ENCODE results near the gene IL20RB. TPM values are rescaled to one million over a fixed set of nuclear protein-coding genes. Genes with fewer than 3 reads are reported as not detected.
A peak's percentile ranks its signal among the peaks of the same experiment; 100 is the strongest.

IL20RB gene
- total and polyA plus RNA-seq, 3 experiments from 2014 or later = 0.45 to 0.96 (median 0.71) TPM

DNA sequence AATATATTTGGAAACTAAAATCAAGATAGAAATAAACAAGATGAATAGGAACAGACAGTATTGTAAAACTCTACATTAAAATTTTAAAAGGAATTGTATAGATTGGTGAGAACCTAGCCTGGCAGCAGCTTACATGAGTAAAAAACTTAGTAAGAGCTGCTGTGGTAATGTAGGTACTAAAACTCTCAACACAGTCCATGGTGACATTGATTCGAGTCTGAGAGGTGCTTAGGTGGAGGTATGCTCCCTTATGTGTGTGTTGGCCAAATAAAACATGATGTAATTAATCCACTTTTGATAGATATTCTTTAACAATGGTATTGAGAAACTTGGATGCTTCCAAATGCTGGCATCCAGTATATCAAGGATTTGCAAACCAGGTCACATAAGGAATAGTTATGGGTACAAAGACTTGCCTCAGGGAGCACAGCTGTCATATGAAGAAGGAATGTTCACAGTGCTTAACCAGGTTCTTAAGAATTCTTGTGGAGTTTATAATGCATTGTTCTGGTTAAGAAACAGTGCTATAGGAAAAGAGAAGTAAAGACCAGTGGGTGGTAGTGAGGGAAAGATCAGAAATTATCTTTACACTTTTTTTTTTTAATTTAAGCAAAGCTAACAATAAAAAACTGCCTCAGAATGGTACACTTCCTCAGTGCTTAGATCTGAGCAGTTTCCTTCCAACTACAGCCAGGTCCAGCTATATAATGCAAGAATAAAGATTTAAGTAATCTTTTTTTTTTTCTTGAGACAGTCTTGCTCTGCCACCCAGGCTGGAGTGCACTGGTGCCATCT, 24.6 kb upstream of the IL20RB start:
- H3K36me3 Mint-ChIP-seq = peaks cover 22 to 56% (median 27%) of the 10 kb centered on the region in 3 donors
- H3K4me1 ChIP-seq (ENCODE audit: insufficient read depth, low read length) = peaks cover 27% of the 10 kb centered on the region
- no peaks in the 10 kb centered on the region for H3K36me3 ChIP-seq (ENCODE audit: insufficient read depth, low read length)
- no peak overlapping the region for H3K4me3 ChIP-seq (ENCODE audit: low read length)
- POLR2A ChIA-PET = no interaction called here
- no peaks in the 10 kb centered on the region for H3K27me3 ChIP-seq (ENCODE audit: insufficient read depth, low read length, poor library complexity, severe bottlenecking)
- H3K4me1 Mint-ChIP-seq = peaks cover 68 to 91% (median 83%) of the 10 kb centered on the region in 3 donors
- H3K27me3 Mint-ChIP-seq = no peaks in the 10 kb centered on the region
- H3K27ac ChIP-seq (ENCODE audit: low read depth, low read length) = no peak overlapping the region
- DNase-seq = no peak
- H3K9me3 ChIP-seq (ENCODE audit: low read length) = no peaks in the 10 kb centered on the region
- peak overlapping the region; percentile 15 to 92 (median 62) for H3K27ac Mint-ChIP-seq
- peak overlapping the region in 4 of 7 donors; percentile 5 to 24 (median 12) for H3K4me3 Mint-ChIP-seq
- CTCF ChIA-PET = interaction anchor here (1.5 kb wide), 1 partner anchor 9 kb away, joined by 5 read pairs; no protein-coding TSS in a partner anchor
- peaks cover 0 to 4% (median 0%) of the 10 kb centered on the region in 5 donors for H3K9me3 Mint-ChIP-seq

DNA sequence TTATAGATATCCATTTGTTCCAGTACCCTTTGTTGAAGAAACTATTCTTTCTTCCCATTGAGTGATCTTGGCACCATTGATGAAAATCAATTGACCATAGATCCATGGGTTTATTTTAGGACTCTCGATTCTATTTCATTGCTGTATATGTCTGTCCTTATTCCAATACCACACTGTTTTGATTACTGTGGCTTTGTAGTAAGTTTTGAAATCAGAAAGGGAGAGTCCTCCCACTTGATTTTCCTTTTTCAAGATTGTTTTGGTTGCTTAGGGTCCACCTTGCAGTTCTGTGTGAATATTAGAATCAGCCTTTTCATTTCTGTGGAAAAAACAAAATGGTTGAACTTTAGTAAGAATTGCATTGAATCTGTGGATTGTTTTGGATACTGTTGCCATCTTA, 20.6 kb upstream of the IL20RB start:
- Histone ChIP-seq H3K27ac (ENCODE audit: low read depth, low read length) (no peak overlapping the region), H3K27me3 (ENCODE audit: insufficient read depth, low read length, poor library complexity, severe bottlenecking) (no peaks in the 10 kb centered on the region), H3K4me1 (ENCODE audit: insufficient read depth, low read length) (peaks cover 25% of the 10 kb centered on the region), H3K9me3 (ENCODE audit: low read length) (no peaks in the 10 kb centered on the region), H3K4me3 (ENCODE audit: low read length) (no peak overlapping the region), H3K36me3 (ENCODE audit: insufficient read depth, low read length) (no peaks in the 10 kb centered on the region)
- Mint-ChIP-seq H3K9me3 (peaks cover 0 to 4% (median 0%) of the 10 kb centered on the region in 5 donors), H3K27me3 (peaks cover 0 to 3% of the 10 kb centered on the region in 2 donors), H3K4me1 (peaks cover 74 to 96% (median 91%) of the 10 kb centered on the region in 3 donors), H3K4me3 (no peak overlapping the region), H3K27ac (no peak overlapping the region), H3K36me3 (peaks cover 12 to 40% (median 18%) of the 10 kb centered on the region in 3 donors)
- ChIA-PET CTCF (no interaction called here), POLR2A (no interaction called here)
- no peak for DNase-seq

DNA sequence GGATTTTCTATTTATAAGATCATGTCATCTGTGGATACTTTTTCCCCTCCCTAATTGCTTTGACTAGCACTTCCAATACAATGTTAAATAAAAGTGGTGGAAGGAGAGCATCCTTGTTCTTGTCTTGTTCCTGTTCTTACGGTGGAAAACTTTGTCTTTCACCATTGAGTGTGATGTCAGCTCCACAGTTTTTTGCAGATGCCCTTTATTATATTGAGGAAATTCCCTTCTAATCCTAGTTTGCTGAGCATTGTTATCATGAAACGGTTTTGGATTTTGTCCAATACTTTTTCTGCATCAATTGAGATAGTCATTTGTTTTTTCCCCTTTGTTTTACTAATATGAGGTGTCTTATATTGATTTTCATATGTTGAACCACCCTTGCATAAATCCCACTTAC, 19.9 kb upstream of the IL20RB start:
- no peak overlapping the region for H3K4me3 Mint-ChIP-seq
- H3K4me1 ChIP-seq (ENCODE audit: insufficient read depth, low read length) = peaks cover 19% of the 10 kb centered on the region
- no peak for DNase-seq
- CTCF ChIA-PET = no interaction called here
- H3K27ac ChIP-seq (ENCODE audit: low read depth, low read length) = no peak overlapping the region
- H3K4me3 ChIP-seq (ENCODE audit: low read length) = no peak overlapping the region
- H3K9me3 Mint-ChIP-seq = peaks cover 0 to 4% (median 0%) of the 10 kb centered on the region in 5 donors
- H3K27me3 ChIP-seq (ENCODE audit: insufficient read depth, low read length, poor library complexity, severe bottlenecking) = no peaks in the 10 kb centered on the region
- H3K27ac Mint-ChIP-seq = peak overlapping the region in 2 of 8 donors; percentile 41 to 80
- H3K27me3 Mint-ChIP-seq = peaks cover 0 to 3% of the 10 kb centered on the region in 2 donors
- POLR2A ChIA-PET = no interaction called here
- H3K9me3 ChIP-seq (ENCODE audit: low read length) = no peaks in the 10 kb centered on the region
- peaks cover 12 to 38% (median 18%) of the 10 kb centered on the region in 3 donors for H3K36me3 Mint-ChIP-seq
- H3K4me1 Mint-ChIP-seq = peaks cover 75 to 96% (median 91%) of the 10 kb centered on the region in 3 donors
- H3K36me3 ChIP-seq (ENCODE audit: insufficient read depth, low read length) = no peaks in the 10 kb centered on the region

DNA sequence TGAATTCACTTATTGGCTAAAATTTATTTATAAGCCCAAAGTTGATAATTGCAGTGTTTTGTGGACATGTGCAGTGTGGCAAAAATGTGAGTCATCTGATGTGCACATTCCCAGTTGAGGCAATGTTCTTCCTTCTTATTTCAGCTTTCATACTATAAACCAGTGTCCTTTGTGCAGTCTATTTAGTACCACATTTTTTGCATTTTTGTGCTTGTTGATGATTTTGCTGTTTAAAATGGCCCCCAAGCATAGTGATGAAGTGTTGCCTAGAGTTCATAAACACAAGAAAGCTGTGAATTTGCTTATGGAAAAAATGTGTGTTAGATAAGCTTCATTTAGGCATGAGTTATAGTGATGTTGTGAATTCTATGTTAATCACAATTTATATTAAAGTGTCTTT, 19.4 kb upstream of the IL20RB start:
- peaks cover 0 to 3% of the 10 kb centered on the region in 2 donors for H3K27me3 Mint-ChIP-seq
- peaks cover 75 to 96% (median 91%) of the 10 kb centered on the region in 3 donors for H3K4me1 Mint-ChIP-seq
- Histone ChIP-seq H3K4me3 (ENCODE audit: low read length) (no peak overlapping the region), H3K27me3 (ENCODE audit: insufficient read depth, low read length, poor library complexity, severe bottlenecking) (no peaks in the 10 kb centered on the region), H3K4me1 (ENCODE audit: insufficient read depth, low read length) (peaks cover 22% of the 10 kb centered on the region), H3K36me3 (ENCODE audit: insufficient read depth, low read length) (peaks cover under 1% of the 10 kb centered on the region), H3K27ac (ENCODE audit: low read depth, low read length) (no peak overlapping the region), H3K9me3 (ENCODE audit: low read length) (no peaks in the 10 kb centered on the region)
- ChIA-PET POLR2A (no interaction called here), CTCF (interaction anchor here (1.1 to 1.3 kb wide), 2 partner anchors 77 to 186 kb away, joined by 4 to 7 read pairs; partner anchors contain the start of genes NCK1 and STAG1)
- peaks cover 12 to 36% (median 17%) of the 10 kb centered on the region in 3 donors for H3K36me3 Mint-ChIP-seq
- peak overlapping the region in 2 of 7 donors; percentile 2 to 9 for H3K4me3 Mint-ChIP-seq
- DNase-seq = no peak
- H3K27ac Mint-ChIP-seq = peak overlapping the region in 5 of 8 donors; percentile 15 to 68 (median 30)
- H3K9me3 Mint-ChIP-seq = peaks cover 0 to 4% (median 0%) of the 10 kb centered on the region in 5 donors

DNA sequence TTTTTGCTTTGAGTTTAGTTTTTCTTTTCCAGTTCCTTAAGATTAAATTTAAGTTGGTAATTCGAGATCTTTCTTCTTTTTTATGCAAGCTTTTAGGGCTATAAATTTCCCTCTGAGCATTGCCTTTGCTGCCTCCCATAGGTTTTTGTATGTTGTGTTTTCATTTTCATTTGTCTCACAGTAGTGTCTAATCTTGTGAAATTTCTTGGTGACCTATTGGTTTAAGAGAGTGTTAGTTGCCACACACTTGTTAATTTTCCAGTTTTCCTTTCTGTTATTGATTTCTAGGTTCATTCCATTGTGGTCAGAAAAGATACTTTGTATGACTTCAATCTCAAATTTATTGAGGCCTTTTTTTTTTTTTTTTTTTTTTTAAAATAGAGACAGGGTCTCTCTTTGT, 18.3 kb upstream of the IL20RB start:
- H3K4me3 ChIP-seq (ENCODE audit: low read length) = no peak overlapping the region
- no peak for DNase-seq
- POLR2A ChIA-PET = no interaction called here
- H3K27ac ChIP-seq (ENCODE audit: low read depth, low read length) = no peak overlapping the region
- H3K9me3 ChIP-seq (ENCODE audit: low read length) = no peaks in the 10 kb centered on the region
- peaks cover 10 to 31% (median 16%) of the 10 kb centered on the region in 3 donors for H3K36me3 Mint-ChIP-seq
- peaks cover 23% of the 10 kb centered on the region for H3K4me1 ChIP-seq (ENCODE audit: insufficient read depth, low read length)
- no peaks in the 10 kb centered on the region for H3K27me3 ChIP-seq (ENCODE audit: insufficient read depth, low read length, poor library complexity, severe bottlenecking)
- peaks cover 76 to 93% (median 92%) of the 10 kb centered on the region in 3 donors for H3K4me1 Mint-ChIP-seq
- peak overlapping the region in 6 of 7 donors; percentile 40 to 70 (median 47) for H3K4me3 Mint-ChIP-seq
- peaks cover 3% of the 10 kb centered on the region for H3K36me3 ChIP-seq (ENCODE audit: insufficient read depth, low read length)
- peaks cover 0 to 4% (median 0%) of the 10 kb centered on the region in 5 donors for H3K9me3 Mint-ChIP-seq
- peaks cover 0 to 3% of the 10 kb centered on the region in 2 donors for H3K27me3 Mint-ChIP-seq
- CTCF ChIA-PET = interaction anchor here (1.1 to 1.3 kb wide), 2 partner anchors 78 to 187 kb away, joined by 4 to 7 read pairs; partner anchors contain the start of genes NCK1 and STAG1
- H3K27ac Mint-ChIP-seq = peak overlapping the region in 6 of 8 donors; percentile 41 to 87 (median 76)

DNA sequence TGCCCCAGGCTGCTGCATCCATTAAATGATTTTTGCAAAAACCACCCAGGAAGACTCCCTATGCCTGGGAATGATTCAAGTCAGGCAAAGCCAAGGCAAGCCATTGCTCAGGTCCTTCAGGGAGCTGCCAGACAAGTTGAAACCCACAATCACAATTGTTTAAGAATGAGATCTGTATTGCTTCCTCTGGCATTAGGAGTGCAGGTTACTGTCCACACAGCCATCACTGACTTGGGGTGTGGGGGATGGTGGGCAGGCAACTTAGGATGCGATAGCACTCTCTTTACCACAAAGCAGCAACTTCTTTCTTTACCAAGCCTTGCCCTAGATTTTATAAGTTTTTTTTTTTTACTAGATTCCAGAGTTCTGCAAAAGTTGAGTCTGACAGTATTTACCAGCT, 15.0 kb upstream of the IL20RB start:
- H3K27ac Mint-ChIP-seq = peak overlapping the region in 3 of 8 donors; percentile 9 to 55 (median 32)
- H3K4me3 ChIP-seq (ENCODE audit: low read length) = no peak overlapping the region
- peaks cover 22% of the 10 kb centered on the region for H3K4me1 ChIP-seq (ENCODE audit: insufficient read depth, low read length)
- peaks cover 12% of the 10 kb centered on the region for H3K36me3 ChIP-seq (ENCODE audit: insufficient read depth, low read length)
- peaks cover 0 to 3% of the 10 kb centered on the region in 2 donors for H3K27me3 Mint-ChIP-seq
- ChIA-PET CTCF (no interaction called here), POLR2A (no interaction called here)
- no peak for DNase-seq
- H3K4me3 Mint-ChIP-seq = peak overlapping the region in 4 of 7 donors; percentile 3 to 29 (median 6)
- no peak overlapping the region for H3K27ac ChIP-seq (ENCODE audit: low read depth, low read length)
- peaks cover 69 to 87% (median 87%) of the 10 kb centered on the region in 3 donors for H3K4me1 Mint-ChIP-seq
- H3K9me3 Mint-ChIP-seq = no peaks in the 10 kb centered on the region
- peaks cover 5 to 27% (median 15%) of the 10 kb centered on the region in 3 donors for H3K36me3 Mint-ChIP-seq
- H3K9me3 ChIP-seq (ENCODE audit: low read length) = no peaks in the 10 kb centered on the region
- no peaks in the 10 kb centered on the region for H3K27me3 ChIP-seq (ENCODE audit: insufficient read depth, low read length, poor library complexity, severe bottlenecking)

DNA sequence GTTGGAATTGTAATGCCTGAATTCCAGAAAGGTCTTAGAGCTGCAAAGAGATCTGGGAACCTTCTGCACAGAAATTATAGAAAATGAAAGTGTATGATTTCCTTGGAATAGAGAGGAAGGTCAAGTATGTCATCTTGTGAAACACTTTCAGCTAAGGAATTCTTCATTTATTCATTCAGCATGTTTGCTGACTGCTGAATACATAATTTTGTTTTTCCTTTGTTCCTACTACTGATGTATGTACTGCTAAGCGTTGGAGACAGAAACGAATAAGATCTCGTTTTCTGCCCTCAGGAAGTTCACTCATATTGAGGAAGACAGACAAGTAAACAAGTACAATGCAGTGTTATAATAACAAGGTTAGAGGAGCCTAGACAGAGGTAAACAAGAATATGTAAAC, 14.3 kb upstream of the IL20RB start:
- ChIA-PET POLR2A (no interaction called here), CTCF (no interaction called here)
- no peaks in the 10 kb centered on the region for H3K27me3 ChIP-seq (ENCODE audit: insufficient read depth, low read length, poor library complexity, severe bottlenecking)
- H3K27ac Mint-ChIP-seq = peak overlapping the region; percentile 1 to 52 (median 20)
- H3K4me1 ChIP-seq (ENCODE audit: insufficient read depth, low read length) = peaks cover 16% of the 10 kb centered on the region
- H3K4me3 Mint-ChIP-seq = peak overlapping the region in 3 of 7 donors; percentile 3 to 6 (median 5)
- H3K27ac ChIP-seq (ENCODE audit: low read depth, low read length) = no peak overlapping the region
- H3K27me3 Mint-ChIP-seq = peaks cover 0 to 3% of the 10 kb centered on the region in 2 donors
- H3K4me3 ChIP-seq (ENCODE audit: low read length) = no peak overlapping the region
- H3K36me3 ChIP-seq (ENCODE audit: insufficient read depth, low read length) = peaks cover 12% of the 10 kb centered on the region
- no peaks in the 10 kb centered on the region for H3K9me3 Mint-ChIP-seq
- peaks cover 5 to 32% (median 18%) of the 10 kb centered on the region in 3 donors for H3K36me3 Mint-ChIP-seq
- peaks cover 65 to 87% (median 86%) of the 10 kb centered on the region in 3 donors for H3K4me1 Mint-ChIP-seq
- H3K9me3 ChIP-seq (ENCODE audit: low read length) = no peaks in the 10 kb centered on the region
- DNase-seq = no peak

DNA sequence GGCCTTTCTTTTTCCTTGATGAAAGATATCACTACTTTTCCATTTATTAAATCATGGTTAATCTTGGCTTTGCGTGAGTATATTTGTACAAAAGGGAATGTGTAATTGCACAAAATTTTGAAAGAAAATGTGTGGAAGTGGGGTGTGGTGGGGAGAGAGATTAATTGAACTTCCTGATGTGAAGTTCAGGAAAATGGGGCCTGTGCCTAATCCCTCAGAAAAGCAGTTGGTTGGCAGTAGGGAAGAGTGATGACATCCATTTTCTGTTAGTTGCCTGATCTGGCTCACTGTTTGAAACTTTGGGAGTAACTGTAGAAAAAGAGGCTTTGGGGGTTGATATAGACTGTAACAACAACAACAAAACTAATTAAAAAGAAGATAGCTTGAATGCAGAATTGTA, 10.8 kb upstream of the IL20RB start:
- Mint-ChIP-seq H3K27me3 (no peaks in the 10 kb centered on the region), H3K9me3 (no peaks in the 10 kb centered on the region), H3K27ac (peak overlapping the region in 3 of 8 donors; percentile 7 to 61 (median 58)), H3K36me3 (peaks cover 5 to 35% (median 18%) of the 10 kb centered on the region in 3 donors), H3K4me1 (peaks cover 45 to 62% (median 62%) of the 10 kb centered on the region in 3 donors), H3K4me3 (no peak overlapping the region)
- H3K4me3 ChIP-seq (ENCODE audit: low read length) = no peak overlapping the region
- peaks cover 16% of the 10 kb centered on the region for H3K36me3 ChIP-seq (ENCODE audit: insufficient read depth, low read length)
- no peak for DNase-seq
- peaks cover 7% of the 10 kb centered on the region for H3K4me1 ChIP-seq (ENCODE audit: insufficient read depth, low read length)
- no peak overlapping the region for H3K27ac ChIP-seq (ENCODE audit: low read depth, low read length)
- POLR2A ChIA-PET = no interaction called here
- no peaks in the 10 kb centered on the region for H3K27me3 ChIP-seq (ENCODE audit: insufficient read depth, low read length, poor library complexity, severe bottlenecking)
- CTCF ChIA-PET = interaction anchor here (1.0 kb wide), 1 partner anchor 67 kb away, joined by 3 read pairs; no protein-coding TSS in a partner anchor
- no peaks in the 10 kb centered on the region for H3K9me3 ChIP-seq (ENCODE audit: low read length)
